Endothelial cell of umbilical vein (primary cell): Measurements from ENCODE around the gene TCF25. TPM values are rescaled to one million over a fixed set of nuclear protein-coding genes. Genes with fewer than 3 reads are reported as not detected.

Experiments
- BruUV-seq: library from RNA; stranded (reverse); fragments of 400-500 nt; replicated peaks from 2 replicates; lab custom pipeline; 2021; lab: Mats Ljungman, UMichigan
- CTCF ChIA-PET: fragments of 300-600, 350-600 bp; sonication (Branson Sonifier 250); formaldehyde crosslinking; loops from one replicate; lab custom pipeline; 2021; ENCODE audit warnings: antibody characterized with exemption, inconsistent platforms; lab: Charles Lee
- POLR2A ChIA-PET: fragments of 300-600, 350-600 bp; sonication (Branson Sonifier 250); formaldehyde crosslinking; loops from one replicate; lab custom pipeline; 2021; ENCODE audit warnings: antibody characterized with exemption, inconsistent platforms; lab: Charles Lee
- DNase-seq: peaks from one replicate; pipeline ENCODE4 v3.0.0-alpha.2; 2011; ENCODE audit warnings: low read depth, low spot score
- FAIRE-seq: peaks from 2 replicates; lab custom pipeline; 2011; peaks lifted over from hg19 to GRCh38; lab: Jason Lieb, UNC
- H2AFZ ChIP-seq: 2 replicates; pipeline ENCODE4 v1.6.0; 2012; ENCODE audit warnings: low read depth, low read length, control low read depth, inconsistent platforms
- H3K27ac ChIP-seq: 2 replicates; pipeline ENCODE4 v1.5.1; 2011; ENCODE audit warnings: low read depth, mild to moderate bottlenecking, control low read depth, low read length, moderate library complexity; ENCODE audit not compliant: insufficient read depth
- H3K27me3 ChIP-seq, 2 experiments: 2 replicates each; pipeline versions ENCODE4 v1.6.0 to v1.6.1; 2011; ENCODE audit warnings: low read length in 2 of 2, mixed read lengths in 1 of 2; ENCODE audit not compliant: control insufficient read depth in 2 of 2, insufficient read depth in 2 of 2
- H3K36me3 ChIP-seq, 2 experiments: 2 replicates in 1 of 2; 3 replicates in 1 of 2; pipeline ENCODE4 v1.5.1; 2011; ENCODE audit warnings: low read length in 2 of 2, mild to moderate bottlenecking in 1 of 2, moderate library complexity in 1 of 2; ENCODE audit not compliant: control insufficient read depth in 2 of 2, insufficient read depth in 2 of 2; ENCODE audit errors: extremely low read depth in 1 of 2
- H3K4me1 ChIP-seq: 3 replicates; pipeline ENCODE4 v1.5.1; 2011; ENCODE audit warnings: mild to moderate bottlenecking, low read length; ENCODE audit not compliant: control insufficient read depth, insufficient read depth; ENCODE audit errors: extremely low read depth
- H3K4me2 ChIP-seq: 2 replicates; pipeline ENCODE4 v1.6.1; 2011; ENCODE audit warnings: low read length, control low read depth, mixed read lengths; ENCODE audit not compliant: insufficient read depth
- H3K4me3 ChIP-seq, 3 experiments: fragments of 200-600 bp in 1 of 3; sonication (generic), shearing (Covaris generic) in 1 of 3; replicated peaks in 1 of 3; 2 replicates each; pipeline ENCODE4 v1.5.1; 2011 to 2016; ENCODE audit warnings: control low read depth in 3 of 3, low read length in 3 of 3, mild to moderate bottlenecking in 2 of 3, inconsistent platforms in 1 of 3, low read depth in 1 of 3, moderate library complexity in 1 of 3; ENCODE audit not compliant: insufficient read depth in 1 of 3
- H3K79me2 ChIP-seq: 2 replicates; pipeline ENCODE4 v1.6.0; 2012; ENCODE audit warnings: low read length, inconsistent platforms; ENCODE audit not compliant: control insufficient read depth, insufficient read depth
- H3K9ac ChIP-seq: replicated peaks from 2 replicates; pipeline ENCODE3; 2011; ENCODE audit warnings: low read length, control low read depth; ENCODE audit not compliant: insufficient read depth; ENCODE audit errors: extremely low read depth
- H3K9me1 ChIP-seq: replicated peaks from 3 replicates; pipeline ENCODE4 v1.6.0; 2011; ENCODE audit warnings: mild to moderate bottlenecking, low read length; ENCODE audit not compliant: control insufficient read depth, insufficient read depth; ENCODE audit errors: extremely low read depth
- H3K9me3 ChIP-seq: replicated peaks from 2 replicates; pipeline ENCODE4 v1.5.1; 2012; ENCODE audit warnings: low read length, inconsistent platforms; ENCODE audit not compliant: control insufficient read depth, insufficient read depth
- H4K20me1 ChIP-seq: replicated peaks from 2 replicates; pipeline ENCODE3; 2011; ENCODE audit warnings: mild to moderate bottlenecking, low read length; ENCODE audit not compliant: control insufficient read depth, insufficient read depth; ENCODE audit errors: extremely low read depth
- EZH2 ChIP-seq: IDR thresholded peaks from 2 replicates; pipeline ENCODE4 v1.6.1; 2012; ENCODE audit warnings: borderline replicate concordance, low read depth, mild to moderate bottlenecking, moderate library complexity, low read length, inconsistent platforms; ENCODE audit not compliant: severe bottlenecking
- FOS ChIP-seq: IDR thresholded peaks from 2 replicates; pipeline ENCODE4 v1.6.1; 2011; ENCODE audit warnings: mild to moderate bottlenecking, low read length, moderate library complexity, borderline replicate concordance; ENCODE audit not compliant: insufficient read depth
- GATA2 ChIP-seq: IDR thresholded peaks from 2 replicates; pipeline ENCODE4 v1.7.0; 2011; ENCODE audit warnings: low read depth, mild to moderate bottlenecking, moderate library complexity, mixed read lengths, low read length; ENCODE audit not compliant: insufficient read length, insufficient read depth
- JUN ChIP-seq: IDR thresholded peaks from 2 replicates; pipeline ENCODE4 v1.6.1; 2011; ENCODE audit warnings: borderline replicate concordance, low read depth; ENCODE audit not compliant: insufficient read length, insufficient read depth
- MYC ChIP-seq: IDR thresholded peaks from one replicate; pipeline ENCODE4 v1.6.1; 2011; ENCODE audit warnings: mild to moderate bottlenecking, low read depth, low read length
- POLR2A ChIP-seq: IDR thresholded peaks from 2 replicates; pipeline ENCODE4 v1.6.1; 2012; ENCODE audit warnings: low read depth, mild to moderate bottlenecking, control low read depth, low read length
- POLR2AphosphoS5 ChIP-seq: IDR thresholded peaks from 2 replicates; pipeline ENCODE4 v1.6.1; 2012; ENCODE audit warnings: low read depth, mild to moderate bottlenecking, control low read depth, low read length, moderate library complexity; ENCODE audit not compliant: insufficient read depth
- dilution Hi-C: fragments of 300-500 bp; cut with MboI; formaldehyde crosslinking; loops from one replicate; pipeline ENCODE4 v1.15.0; 2019; ENCODE audit warnings: low sequenced_read_pairs; ENCODE audit not compliant: extremely low pct_ligation_motif_present
- intact Hi-C: fragments of 100-400 bp; cut with micrococcal nuclease; formaldehyde crosslinking; loops from one replicate; pipeline ENCODE4 v1.10.0; 2022
- polyA plus RNA-seq, 4 experiments: library from polyadenylated mRNA; depleted of rRNA in 3 of 4; stranded (reverse) in 3 of 4; unstranded in 1 of 4; fragments of >200 nt; gene quantifications; 2 replicates each; pipeline versions ENCODE4 v1.2.1 to v1.2.3, GENCODE V29; 2011 to 2012; ENCODE audit warnings: missing spikeins in 1 of 4
- total RNA-seq: library from RNA; stranded (reverse); gene quantifications from 2 replicates; pipeline ENCODE4 v1.2.3, GENCODE V29; 2021
- TF ChIP-seq, protein P1 (sequence below): IDR thresholded peaks from 2 replicates; pipeline ENCODE4 v1.6.1; 2011; ENCODE audit not compliant: insufficient read depth, insufficient read length
- TF ChIP-seq, protein P2 (sequence below), 2 donors: IDR thresholded peaks; 1 replicate in 1 of 2; 2 replicates in 1 of 2; pipeline ENCODE4 v1.5.1; 2011; ENCODE audit warnings: low read length in 2 of 2, mild to moderate bottlenecking in 2 of 2, moderate library complexity in 2 of 2, control low read depth in 1 of 2, inconsistent platforms in 1 of 2, low read depth in 1 of 2; ENCODE audit not compliant: insufficient read depth in 1 of 2; ENCODE audit errors: extremely low read depth in 1 of 2

TCF25 gene
- total and polyA plus RNA-seq, 2 donors (not counting 3 experiments of a cell fraction or from before 2014, with no cell fraction given), result 193 to 234 TPM

DNA sequence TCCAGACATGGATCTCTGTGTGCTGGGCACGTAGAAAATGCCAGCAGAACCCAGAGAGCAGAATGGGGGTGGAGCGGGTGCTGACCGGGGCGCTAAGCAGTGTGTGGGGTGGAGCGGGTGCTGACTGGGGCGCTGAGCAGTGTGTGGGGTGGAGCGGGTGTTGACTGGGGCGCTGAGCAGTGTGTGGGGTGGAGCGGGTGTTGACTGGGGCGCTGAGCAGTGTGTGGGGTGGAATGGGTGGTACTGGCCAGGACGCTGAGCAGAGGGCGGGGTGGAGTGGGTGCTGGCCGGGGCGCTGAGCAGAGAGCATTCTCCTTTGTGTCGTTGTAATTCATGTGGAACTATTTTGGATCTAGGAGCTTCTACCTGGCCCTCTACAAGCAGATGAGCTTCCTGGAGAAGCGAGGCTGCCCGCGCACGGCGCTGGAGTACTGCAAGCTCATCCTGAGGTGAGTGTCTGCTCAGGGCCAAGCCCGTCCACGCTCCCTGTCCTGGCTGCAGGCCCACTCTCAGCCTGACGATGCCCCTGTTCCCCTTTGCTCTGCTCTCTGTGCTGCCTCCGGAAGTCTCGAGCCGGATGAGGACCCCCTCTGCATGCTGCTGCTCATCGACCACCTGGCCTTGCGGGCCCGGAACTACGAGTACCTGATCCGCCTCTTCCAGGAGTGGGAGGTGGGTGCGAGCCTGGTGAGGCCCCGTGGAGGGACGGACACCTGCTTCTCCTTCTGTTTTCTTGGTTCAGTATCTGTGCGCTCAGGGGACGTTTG lies 25.0 kb downstream of the TCF25 start:
- no peak for DNase-seq
- H3K4me3 ChIP-seq, result no peak overlapping the region
- no peak overlapping the region for H3K9ac ChIP-seq
- FAIRE-seq, result no peak
- no peak for TF ChIP-seq POLR2A
- no peak for TF ChIP-seq FOS
- TF ChIP-seq, protein P1, sequence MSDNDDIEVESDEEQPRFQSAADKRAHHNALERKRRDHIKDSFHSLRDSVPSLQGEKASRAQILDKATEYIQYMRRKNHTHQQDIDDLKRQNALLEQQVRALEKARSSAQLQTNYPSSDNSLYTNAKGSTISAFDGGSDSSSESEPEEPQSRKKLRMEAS, result no peak
- intact Hi-C loops (no loop called here), dilution Hi-C loops (no loop called here)
- no peaks in the 10 kb centered on the region for H3K4me1 ChIP-seq
- no peaks in the 10 kb centered on the region for H3K9me3 ChIP-seq
- H3K9me1 ChIP-seq, result no peaks in the 10 kb centered on the region
- no peak overlapping the region for H3K27ac ChIP-seq
- H3K36me3 ChIP-seq, result peaks cover 13 to 47% of the 10 kb centered on the region in 2 experiments
- H2AFZ ChIP-seq, result no peak overlapping the region
- ChIA-PET CTCF (interaction anchor here (2.4 kb wide), 1 partner anchor 12 kb away, joined by 11 read pairs; no protein-coding TSS in a partner anchor), POLR2A (no interaction called here)
- H4K20me1 ChIP-seq, result peaks cover 2% of the 10 kb centered on the region
- H3K27me3 ChIP-seq, result no peaks in the 10 kb centered on the region
- no peaks in the 10 kb centered on the region for H3K79me2 ChIP-seq
- H3K4me2 ChIP-seq, result no peak overlapping the region
- BruUV-seq, result no TSS peak

DNA sequence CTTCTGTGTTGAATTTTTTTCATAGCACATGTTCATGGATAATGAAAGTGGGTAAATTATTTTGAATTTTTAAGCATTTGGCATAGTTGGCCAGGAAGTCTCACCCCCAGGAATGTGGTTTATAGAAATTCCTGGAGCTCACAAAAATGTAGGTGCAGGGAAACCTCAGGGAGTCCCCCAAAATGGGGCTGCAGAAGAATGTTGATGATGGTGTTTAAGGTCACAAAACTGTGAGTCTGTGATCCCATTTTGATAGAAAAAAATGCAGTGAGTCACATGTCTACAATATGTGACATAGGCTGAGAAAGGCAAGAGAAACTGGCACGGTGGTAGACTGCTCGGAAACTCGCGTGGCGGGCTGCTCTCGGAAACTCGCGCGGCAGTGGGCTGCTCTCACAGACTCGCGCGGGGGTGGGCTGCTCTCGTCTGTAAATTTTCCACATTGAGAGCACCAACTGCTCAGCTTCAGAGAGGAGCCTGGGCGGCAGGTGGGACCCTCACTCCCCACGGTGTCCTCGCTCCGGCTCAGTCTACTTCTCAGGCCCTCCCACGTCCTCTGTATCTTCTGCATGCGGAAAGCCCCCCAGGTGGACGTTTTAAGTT lies 26.6 kb downstream of the TCF25 start:
- peaks cover 2% of the 10 kb centered on the region for H4K20me1 ChIP-seq
- peaks cover 11 to 50% of the 10 kb centered on the region in 2 experiments for H3K36me3 ChIP-seq
- no peak overlapping the region for H2AFZ ChIP-seq
- H3K9me3 ChIP-seq, result no peaks in the 10 kb centered on the region
- CTCF ChIA-PET, result interaction anchor here (2.4 kb wide), 1 partner anchor 10 kb away, joined by 11 read pairs; no protein-coding TSS in a partner anchor
- BruUV-seq, result no TSS peak
- POLR2A ChIA-PET, result no interaction called here
- no peak for DNase-seq
- H3K9me1 ChIP-seq, result no peaks in the 10 kb centered on the region
- FAIRE-seq, result no peak
- H3K4me1 ChIP-seq, result no peaks in the 10 kb centered on the region
- intact Hi-C loops, result no loop called here
- no peak overlapping the region for H3K4me2 ChIP-seq
- no peaks in the 10 kb centered on the region for H3K27me3 ChIP-seq
- no peak overlapping the region for H3K27ac ChIP-seq
- no peak overlapping the region for H3K9ac ChIP-seq
- H3K4me3 ChIP-seq, result no peak overlapping the region
- no peaks in the 10 kb centered on the region for H3K79me2 ChIP-seq
- dilution Hi-C loops, result no loop called here
- TF ChIP-seq FOS, result no peak
- TF ChIP-seq POLR2AphosphoS5, result no peak
- TF ChIP-seq GATA2, result no peak
- TF ChIP-seq, protein P1, result no peak
- TF ChIP-seq EZH2, result no peak
- TF ChIP-seq JUN, result no peak
- TF ChIP-seq MYC, result no peak
- TF ChIP-seq, protein P2, sequence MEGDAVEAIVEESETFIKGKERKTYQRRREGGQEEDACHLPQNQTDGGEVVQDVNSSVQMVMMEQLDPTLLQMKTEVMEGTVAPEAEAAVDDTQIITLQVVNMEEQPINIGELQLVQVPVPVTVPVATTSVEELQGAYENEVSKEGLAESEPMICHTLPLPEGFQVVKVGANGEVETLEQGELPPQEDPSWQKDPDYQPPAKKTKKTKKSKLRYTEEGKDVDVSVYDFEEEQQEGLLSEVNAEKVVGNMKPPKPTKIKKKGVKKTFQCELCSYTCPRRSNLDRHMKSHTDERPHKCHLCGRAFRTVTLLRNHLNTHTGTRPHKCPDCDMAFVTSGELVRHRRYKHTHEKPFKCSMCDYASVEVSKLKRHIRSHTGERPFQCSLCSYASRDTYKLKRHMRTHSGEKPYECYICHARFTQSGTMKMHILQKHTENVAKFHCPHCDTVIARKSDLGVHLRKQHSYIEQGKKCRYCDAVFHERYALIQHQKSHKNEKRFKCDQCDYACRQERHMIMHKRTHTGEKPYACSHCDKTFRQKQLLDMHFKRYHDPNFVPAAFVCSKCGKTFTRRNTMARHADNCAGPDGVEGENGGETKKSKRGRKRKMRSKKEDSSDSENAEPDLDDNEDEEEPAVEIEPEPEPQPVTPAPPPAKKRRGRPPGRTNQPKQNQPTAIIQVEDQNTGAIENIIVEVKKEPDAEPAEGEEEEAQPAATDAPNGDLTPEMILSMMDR (IDR thresholded peaks at IDR 0.05; ENCODE audit: extremely low read depth in 1 of 2, insufficient read depth in 1 of 2, low read depth in 1 of 2, low read length in 2 of 2), result no peak
- no peak for TF ChIP-seq POLR2A
